ENCODE data around the gene RAB20. TPM values are rescaled to one million over a fixed set of nuclear protein-coding genes. Genes with fewer than 3 reads are reported as not detected.

The RAB20 gene
- total and polyA plus RNA-seq, 9 of the 15 experiments (the other 6 are each of a cell fraction or from before 2014, with no cell fraction given) = 0.62 to 9.2 (median 5.4) TPM

GRCh38 chr13:110509971-110510786, 51.3 kb downstream of the RAB20 start (continued):
- TF ChIP-seq CUX1 (CRISPR knock-in tag; IDR thresholded peaks at IDR 0.05) = 0 out of 2 replicates have a peak, but pooled peaks have one; percentile 38
- TF ChIP-seq, protein P1, sequence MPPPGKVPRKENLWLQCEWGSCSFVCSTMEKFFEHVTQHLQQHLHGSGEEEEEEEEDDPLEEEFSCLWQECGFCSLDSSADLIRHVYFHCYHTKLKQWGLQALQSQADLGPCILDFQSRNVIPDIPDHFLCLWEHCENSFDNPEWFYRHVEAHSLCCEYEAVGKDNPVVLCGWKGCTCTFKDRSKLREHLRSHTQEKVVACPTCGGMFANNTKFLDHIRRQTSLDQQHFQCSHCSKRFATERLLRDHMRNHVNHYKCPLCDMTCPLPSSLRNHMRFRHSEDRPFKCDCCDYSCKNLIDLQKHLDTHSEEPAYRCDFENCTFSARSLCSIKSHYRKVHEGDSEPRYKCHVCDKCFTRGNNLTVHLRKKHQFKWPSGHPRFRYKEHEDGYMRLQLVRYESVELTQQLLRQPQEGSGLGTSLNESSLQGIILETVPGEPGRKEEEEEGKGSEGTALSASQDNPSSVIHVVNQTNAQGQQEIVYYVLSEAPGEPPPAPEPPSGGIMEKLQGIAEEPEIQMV (tag; conservative IDR thresholded peaks at IDR 0.05; ENCODE audit: low read depth) = no peak
- no peak for TF ChIP-seq GABPA (tag; conservative IDR thresholded peaks at IDR 0.05; ENCODE audit: low read depth)
- no peak for TF ChIP-seq MAFF (IDR thresholded peaks at IDR 0.05; ENCODE audit: low read length)
- no peak for TF ChIP-seq BCOR (IDR thresholded peaks at IDR 0.05)
- TF ChIP-seq ZNF124 (CRISPR knock-in tag; IDR thresholded peaks at IDR 0.05) = no peak
- no peak for TF ChIP-seq CEBPG (CRISPR knock-in tag; IDR thresholded peaks at IDR 0.05)
- TF ChIP-seq CEBPG (tag; conservative IDR thresholded peaks at IDR 0.05 in 1 of 2, IDR thresholded peaks at IDR 0.05 in 1 of 2) = no peak
- no peak for TF ChIP-seq FIP1L1 (IDR thresholded peaks at IDR 0.05; ENCODE audit: low read depth, low read length, poor library complexity, severe bottlenecking)
- no peak for TF ChIP-seq ZNF511 (CRISPR knock-in tag; IDR thresholded peaks at IDR 0.05)
- TF ChIP-seq KHSRP (IDR thresholded peaks at IDR 0.05) = no peak
- TF ChIP-seq, protein P2, sequence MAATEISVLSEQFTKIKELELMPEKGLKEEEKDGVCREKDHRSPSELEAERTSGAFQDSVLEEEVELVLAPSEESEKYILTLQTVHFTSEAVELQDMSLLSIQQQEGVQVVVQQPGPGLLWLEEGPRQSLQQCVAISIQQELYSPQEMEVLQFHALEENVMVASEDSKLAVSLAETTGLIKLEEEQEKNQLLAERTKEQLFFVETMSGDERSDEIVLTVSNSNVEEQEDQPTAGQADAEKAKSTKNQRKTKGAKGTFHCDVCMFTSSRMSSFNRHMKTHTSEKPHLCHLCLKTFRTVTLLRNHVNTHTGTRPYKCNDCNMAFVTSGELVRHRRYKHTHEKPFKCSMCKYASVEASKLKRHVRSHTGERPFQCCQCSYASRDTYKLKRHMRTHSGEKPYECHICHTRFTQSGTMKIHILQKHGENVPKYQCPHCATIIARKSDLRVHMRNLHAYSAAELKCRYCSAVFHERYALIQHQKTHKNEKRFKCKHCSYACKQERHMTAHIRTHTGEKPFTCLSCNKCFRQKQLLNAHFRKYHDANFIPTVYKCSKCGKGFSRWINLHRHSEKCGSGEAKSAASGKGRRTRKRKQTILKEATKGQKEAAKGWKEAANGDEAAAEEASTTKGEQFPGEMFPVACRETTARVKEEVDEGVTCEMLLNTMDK (IDR thresholded peaks at IDR 0.05; ENCODE audit: borderline replicate concordance, insufficient read depth, low read depth, low read length, poor library complexity, severe bottlenecking) = no peak
- peak; percentile 44; the same call in 1 of the 2 replicates for TF ChIP-seq SMARCE1 (IDR thresholded peaks at IDR 0.05)
- TF ChIP-seq, protein P3, sequence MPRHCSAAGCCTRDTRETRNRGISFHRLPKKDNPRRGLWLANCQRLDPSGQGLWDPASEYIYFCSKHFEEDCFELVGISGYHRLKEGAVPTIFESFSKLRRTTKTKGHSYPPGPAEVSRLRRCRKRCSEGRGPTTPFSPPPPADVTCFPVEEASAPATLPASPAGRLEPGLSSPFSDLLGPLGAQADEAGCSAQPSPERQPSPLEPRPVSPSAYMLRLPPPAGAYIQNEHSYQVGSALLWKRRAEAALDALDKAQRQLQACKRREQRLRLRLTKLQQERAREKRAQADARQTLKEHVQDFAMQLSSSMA (CRISPR knock-in tag; IDR thresholded peaks at IDR 0.05) = no peak
- TF ChIP-seq ZKSCAN1 (IDR thresholded peaks at IDR 0.05; ENCODE audit: low read depth, low read length) = no peak
